ENCODE data around the gene NME9.

DNA sequence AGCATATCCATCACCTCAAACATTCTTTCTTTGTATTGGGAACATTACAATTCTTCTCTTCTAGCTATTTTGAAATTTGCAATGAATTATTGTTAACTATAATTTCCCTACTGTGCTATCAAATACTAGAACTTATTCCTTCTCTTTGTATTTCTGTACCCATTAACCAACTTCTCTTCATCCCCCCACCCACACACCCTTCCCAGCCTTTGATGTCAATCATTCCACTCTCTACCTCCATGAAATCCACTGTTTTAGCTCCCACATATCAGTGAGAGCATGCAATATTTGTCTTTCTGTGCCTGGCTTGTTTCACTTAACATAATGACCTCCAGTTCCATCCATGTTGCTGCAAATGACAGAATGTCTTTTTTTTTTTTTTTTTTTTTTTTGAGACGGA lies 49.3 kb upstream of the NME9 start:
- TF ChIP-seq, protein P1, sequence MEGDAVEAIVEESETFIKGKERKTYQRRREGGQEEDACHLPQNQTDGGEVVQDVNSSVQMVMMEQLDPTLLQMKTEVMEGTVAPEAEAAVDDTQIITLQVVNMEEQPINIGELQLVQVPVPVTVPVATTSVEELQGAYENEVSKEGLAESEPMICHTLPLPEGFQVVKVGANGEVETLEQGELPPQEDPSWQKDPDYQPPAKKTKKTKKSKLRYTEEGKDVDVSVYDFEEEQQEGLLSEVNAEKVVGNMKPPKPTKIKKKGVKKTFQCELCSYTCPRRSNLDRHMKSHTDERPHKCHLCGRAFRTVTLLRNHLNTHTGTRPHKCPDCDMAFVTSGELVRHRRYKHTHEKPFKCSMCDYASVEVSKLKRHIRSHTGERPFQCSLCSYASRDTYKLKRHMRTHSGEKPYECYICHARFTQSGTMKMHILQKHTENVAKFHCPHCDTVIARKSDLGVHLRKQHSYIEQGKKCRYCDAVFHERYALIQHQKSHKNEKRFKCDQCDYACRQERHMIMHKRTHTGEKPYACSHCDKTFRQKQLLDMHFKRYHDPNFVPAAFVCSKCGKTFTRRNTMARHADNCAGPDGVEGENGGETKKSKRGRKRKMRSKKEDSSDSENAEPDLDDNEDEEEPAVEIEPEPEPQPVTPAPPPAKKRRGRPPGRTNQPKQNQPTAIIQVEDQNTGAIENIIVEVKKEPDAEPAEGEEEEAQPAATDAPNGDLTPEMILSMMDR (IDR thresholded peaks at IDR 0.05), result no peak
- no peak for TF ChIP-seq POLR2AphosphoS5 (IDR thresholded peaks at IDR 0.05)
- TF ChIP-seq POLR2A (IDR thresholded peaks at IDR 0.05), result no peak

Data from sigmoid colon (tissue), 4 donors.